Measurements from ENCODE around the gene USP10.

The USP10 gene

DNA sequence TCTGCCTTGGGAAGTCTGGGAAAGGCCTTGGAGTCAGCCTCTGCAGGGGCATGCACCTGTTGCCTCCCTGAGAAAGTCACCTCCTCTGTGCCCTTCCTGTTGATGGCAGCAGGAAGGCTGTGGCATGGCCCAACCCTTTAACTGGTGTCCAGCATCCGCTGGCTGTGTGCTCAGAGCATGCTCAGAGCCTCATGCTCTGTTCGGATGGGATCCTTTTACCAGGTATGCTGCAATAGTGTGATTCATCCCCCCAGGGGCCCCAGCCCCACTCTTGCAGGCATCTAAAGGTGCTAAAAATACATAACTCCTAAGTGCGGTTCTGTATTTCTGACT, 26.6 kb upstream of the USP10 start:
- DNase-seq (ENCODE audit: insufficient read length, low spot score): no peak
- no peak for TF ChIP-seq CTCF (IDR thresholded peaks at IDR 0.05; ENCODE audit: insufficient read depth, missing control alignments)
- FAIRE-seq: no peak

DNA sequence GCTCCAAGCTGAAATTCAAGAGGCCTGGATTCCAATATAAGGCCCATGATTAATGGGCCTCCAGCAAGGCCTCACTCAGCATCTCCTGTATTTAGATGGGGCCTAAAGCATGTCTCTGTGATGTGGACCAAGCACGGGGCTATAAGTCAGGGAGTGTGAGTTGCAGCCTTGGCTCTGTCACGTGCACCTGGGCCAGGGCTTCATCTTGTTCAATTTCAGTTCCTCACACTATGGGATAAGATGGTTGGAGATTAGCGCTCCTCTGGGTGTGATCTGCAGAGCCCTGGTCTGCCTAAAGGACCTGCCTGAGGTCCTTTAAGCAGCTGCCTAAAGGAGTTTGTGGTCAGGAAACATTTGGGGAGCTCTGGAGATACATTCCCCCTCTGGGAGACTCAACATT, 26.2 kb upstream of the USP10 start:
- DNase-seq (ENCODE audit: insufficient read length, low spot score) (no peak), FAIRE-seq (no peak)
- TF ChIP-seq CTCF (IDR thresholded peaks at IDR 0.05; ENCODE audit: insufficient read depth, missing control alignments): no peak

DNA sequence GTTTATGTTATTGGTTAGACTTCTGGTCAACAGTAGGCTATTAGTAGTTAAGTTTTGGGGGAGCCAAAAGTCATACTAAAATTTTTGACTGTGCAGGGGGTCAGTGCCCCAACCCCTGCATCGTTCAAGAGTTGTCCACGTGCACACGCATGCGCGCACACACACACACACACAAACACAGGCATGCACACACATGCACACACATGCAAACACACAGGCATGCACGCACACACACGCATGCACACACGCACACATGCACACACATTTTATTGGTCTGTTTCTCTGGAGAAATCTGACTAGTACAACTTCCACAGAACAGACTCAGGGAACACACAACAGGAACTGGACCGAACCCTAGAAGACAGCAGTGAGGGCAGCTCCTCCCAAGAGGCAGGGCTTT, 24.4 kb upstream of the USP10 start:
- DNase-seq (ENCODE audit: insufficient read length, low spot score): no peak
- TF ChIP-seq CTCF (IDR thresholded peaks at IDR 0.05; ENCODE audit: insufficient read depth, missing control alignments): no peak
- FAIRE-seq: no peak

GRCh38 chr16:84675884-84676283, 23.9 kb upstream of the USP10 start:
- DNase-seq (ENCODE audit: insufficient read length, low spot score) (no peak), FAIRE-seq (no peak)
- no peak for TF ChIP-seq CTCF (IDR thresholded peaks at IDR 0.05; ENCODE audit: insufficient read depth, missing control alignments)

GRCh38 chr16:84677017-84677803, 22.6 kb upstream of the USP10 start:
- no peak for TF ChIP-seq CTCF (IDR thresholded peaks at IDR 0.05; ENCODE audit: insufficient read depth, missing control alignments)
- FAIRE-seq (no peak), DNase-seq (ENCODE audit: insufficient read length, low spot score) (no peak)

- TF ChIP-seq CTCF (IDR thresholded peaks at IDR 0.05; ENCODE audit: insufficient read depth, missing control alignments): no peak
- FAIRE-seq (no peak), DNase-seq (ENCODE audit: insufficient read length, low spot score) (no peak)
Measured at GRCh38 chr16:84677849-84678248, 22.0 kb upstream of the USP10 start.

- TF ChIP-seq CTCF (IDR thresholded peaks at IDR 0.05; ENCODE audit: insufficient read depth, missing control alignments): no peak
- FAIRE-seq: no peak
- DNase-seq (ENCODE audit: insufficient read length, low spot score): no peak
Measured at GRCh38 chr16:84678541-84678940, 21.3 kb upstream of the USP10 start.

All from D721Med (cell line).